Esophagus squamous epithelium (tissue), 4 donors: ENCODE data around the gene FSTL4.

Experiments used
- CTCF ChIP-seq, 6 experiments: fragments of 450-650 bp in 4 of 6; fragments of 200-600 bp in 2 of 6; sonication (generic) in 2 of 6; IDR thresholded peaks; one replicate each; pipeline ENCODE4 v1.5.1; 2016 to 2019; ENCODE audit warnings: antibody characterized with exemption in 6 of 6, mild to moderate bottlenecking in 4 of 6, moderate library complexity in 4 of 6
- POLR2A ChIP-seq, 4 donors: fragments of 450-650 bp; IDR thresholded peaks; one replicate each; pipeline ENCODE4 v1.6.1; 2017; ENCODE audit warnings: antibody characterized with exemption in 4 of 4, mild to moderate bottlenecking in 4 of 4, moderate library complexity in 3 of 4

DNA sequence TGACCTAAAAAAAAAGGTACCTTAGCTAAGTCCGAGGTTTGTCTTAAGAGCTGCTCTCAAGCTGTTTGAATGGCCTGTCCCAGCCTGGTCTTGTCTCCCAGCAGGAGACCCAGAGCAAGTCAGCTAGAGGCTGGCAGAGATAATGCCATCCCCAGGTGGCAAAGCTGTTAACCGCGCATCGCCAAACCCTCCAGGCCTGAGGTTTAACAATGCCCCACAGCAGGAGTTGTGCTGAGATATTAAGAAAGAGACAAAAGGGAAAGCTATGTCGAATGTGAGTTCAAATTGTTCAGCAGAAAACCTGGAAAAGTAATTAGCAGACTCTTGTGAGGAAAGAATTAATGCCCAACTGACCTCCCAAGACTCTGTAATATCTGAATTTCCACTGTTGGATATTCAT lies 187.1 kb downstream of the FSTL4 start:
- TF ChIP-seq CTCF (IDR thresholded peaks at IDR 0.05) = no peak
- no peak for TF ChIP-seq POLR2A (IDR thresholded peaks at IDR 0.05)
